Aorta (tissue), 4 donors: ENCODE measurements around the gene FAM222A. TPM values are rescaled to one million over a fixed set of nuclear protein-coding genes. Genes with fewer than 3 reads are reported as not detected.

Experiments used
- polyA plus RNA-seq, 2 donors: library from polyadenylated mRNA; stranded (reverse); fragments of 200-250 nt; gene quantifications; one replicate each; pipeline ENCODE4 v1.2.3, GENCODE V29; 2013
- total RNA-seq, 2 donors: library from RNA; stranded (reverse); fragmentation: NEBNext Ultra II Directional; extraction: Animal tissue kit (Norgen Biotek cat#: 25700); gene quantifications; one replicate each; pipeline ENCODE4 v1.2.1, GENCODE V29; 2021
- donor health status: healthy with polysubstance abuse.
- donor health status: Bipolar disorder and iron deficiency.
- donor health status: DM: no; HTN: no; CAD: no.
- donor health status: DM: yes; HTN: yes; CAD: no.

The FAM222A gene
- total and polyA plus RNA-seq, 4 donors: 0.25 to 0.52 (median 0.38) TPM

Other genes starting within 250 kb of the FAM222A start
- 100 to 1,000 TPM; 157 to 199 TPM for gene KCTD10, start 236.5 kb upstream of the FAM222A start, total RNA-seq
- gene KCTD10, start 236.5 kb upstream of the FAM222A start, polyA plus RNA-seq: 100 to 1,000 TPM in 1 of 2 donors, 10 to 100 TPM in 1; 79.7 to 172 TPM
- gene UBE3B, start 236.2 kb upstream of the FAM222A start, total RNA-seq: 10 to 100 TPM; 36.2 to 40.2 TPM
- 10 to 100 TPM; 12.9 to 15.8 TPM for gene UBE3B, start 236.2 kb upstream of the FAM222A start, polyA plus RNA-seq
- 10 to 100 TPM; 17.8 to 26.4 TPM for gene MMAB, start 140.3 kb upstream of the FAM222A start, total RNA-seq
- 10 to 100 TPM; 30.9 to 32.8 TPM for gene MMAB, start 140.3 kb upstream of the FAM222A start, polyA plus RNA-seq
- gene MVK, start 140.0 kb upstream of the FAM222A start, total RNA-seq: 10 to 100 TPM in 1 of 2 donors, 1 to 10 TPM in 1; 8.5 to 12.4 TPM
- 10 to 100 TPM; 12.6 to 14.3 TPM for gene MVK, start 140.0 kb upstream of the FAM222A start, polyA plus RNA-seq
- gene TRPV4, start 119.6 kb downstream of the FAM222A start, total RNA-seq: 1 to 10 TPM; 2.5 to 3.9 TPM
- 1 to 10 TPM in 1 of 2 donors, under 1 TPM in 1; 0.08 to 1.3 TPM for gene TRPV4, start 119.6 kb downstream of the FAM222A start, polyA plus RNA-seq
- gene GLTP, start 166.7 kb downstream of the FAM222A start, total RNA-seq: 10 to 100 TPM; 38.4 to 38.6 TPM
- gene GLTP, start 166.7 kb downstream of the FAM222A start, polyA plus RNA-seq: 10 to 100 TPM; 25.4 to 31.7 TPM
- 10 to 100 TPM in 1 of 2 donors, 1 to 10 TPM in 1; 9.8 to 21.1 TPM for gene TCHP, start 186.4 kb downstream of the FAM222A start, total RNA-seq
- gene TCHP, start 186.4 kb downstream of the FAM222A start, polyA plus RNA-seq: 10 to 100 TPM in 1 of 2 donors, 1 to 10 TPM in 1; 4.3 to 14.6 TPM